IPS-20b (cell line): Measurements from ENCODE around the gene CPLX1.

ENCODE experiments used
- H3K27ac ChIP-seq: one replicate; pipeline ENCODE4 v1.5.1; 2013; ENCODE audit warnings: low read length
- H3K27me3 ChIP-seq: 2 replicates; pipeline ENCODE4 v1.6.1; 2013; ENCODE audit warnings: mild to moderate bottlenecking, low read length, inconsistent platforms; ENCODE audit not compliant: insufficient read depth
- H3K36me3 ChIP-seq: 2 replicates; pipeline ENCODE4 v1.6.1; 2013; ENCODE audit warnings: low read depth, mild to moderate bottlenecking, inconsistent platforms, low read length, moderate library complexity; ENCODE audit not compliant: insufficient read depth
- H3K4me1 ChIP-seq: 2 replicates; pipeline ENCODE4 v1.6.1; 2013; ENCODE audit warnings: mild to moderate bottlenecking, control low read depth, inconsistent platforms, low read length, moderate library complexity; ENCODE audit not compliant: insufficient read depth
- H3K4me3 ChIP-seq: 2 replicates; pipeline ENCODE4 v1.5.1; 2013; ENCODE audit warnings: mild to moderate bottlenecking, low read length, inconsistent platforms
- H3K9ac ChIP-seq: 2 replicates; pipeline ENCODE4 v1.6.1; 2013; ENCODE audit warnings: low read depth, mild to moderate bottlenecking, inconsistent platforms, low read length, moderate library complexity
- H3K9me3 ChIP-seq: 2 replicates; pipeline ENCODE4 v1.6.1; 2013; ENCODE audit warnings: mild to moderate bottlenecking, low read depth, low read length, inconsistent platforms; ENCODE audit not compliant: insufficient read depth

CPLX1 gene

GRCh38 chr4:836750-837301 is 10.9 kb upstream of the CPLX1 start:
- Histone ChIP-seq H3K9ac (no peak overlapping the region), H3K9me3 (peaks cover 10% of the 10 kb centered on the region; the same call in 1 of the 2 replicates), H3K27me3 (no peaks in the 10 kb centered on the region), H3K4me3 (no peak overlapping the region), H3K36me3 (no peaks in the 10 kb centered on the region), H3K27ac (no peak overlapping the region), H3K4me1 (no peaks in the 10 kb centered on the region)

GRCh38 chr4:836003-836511 is 10.1 kb upstream of the CPLX1 start:
- Histone ChIP-seq H3K4me1 (no peaks in the 10 kb centered on the region), H3K36me3 (no peaks in the 10 kb centered on the region), H3K27me3 (no peaks in the 10 kb centered on the region), H3K4me3 (no peak overlapping the region), H3K9ac (no peak overlapping the region), H3K27ac (no peak overlapping the region), H3K9me3 (peaks cover 10% of the 10 kb centered on the region; the same call in 1 of the 2 replicates)

- no peak overlapping the region for H3K4me3 ChIP-seq
- H3K36me3 ChIP-seq = no peaks in the 10 kb centered on the region
- peaks cover 10% of the 10 kb centered on the region; the same call in 1 of the 2 replicates for H3K9me3 ChIP-seq
- no peaks in the 10 kb centered on the region for H3K27me3 ChIP-seq
- H3K27ac ChIP-seq = no peak overlapping the region
- H3K9ac ChIP-seq = no peak overlapping the region
- H3K4me1 ChIP-seq = no peaks in the 10 kb centered on the region
Measured at GRCh38 chr4:835148-836002, 9.4 kb upstream of the CPLX1 start.

DNA sequence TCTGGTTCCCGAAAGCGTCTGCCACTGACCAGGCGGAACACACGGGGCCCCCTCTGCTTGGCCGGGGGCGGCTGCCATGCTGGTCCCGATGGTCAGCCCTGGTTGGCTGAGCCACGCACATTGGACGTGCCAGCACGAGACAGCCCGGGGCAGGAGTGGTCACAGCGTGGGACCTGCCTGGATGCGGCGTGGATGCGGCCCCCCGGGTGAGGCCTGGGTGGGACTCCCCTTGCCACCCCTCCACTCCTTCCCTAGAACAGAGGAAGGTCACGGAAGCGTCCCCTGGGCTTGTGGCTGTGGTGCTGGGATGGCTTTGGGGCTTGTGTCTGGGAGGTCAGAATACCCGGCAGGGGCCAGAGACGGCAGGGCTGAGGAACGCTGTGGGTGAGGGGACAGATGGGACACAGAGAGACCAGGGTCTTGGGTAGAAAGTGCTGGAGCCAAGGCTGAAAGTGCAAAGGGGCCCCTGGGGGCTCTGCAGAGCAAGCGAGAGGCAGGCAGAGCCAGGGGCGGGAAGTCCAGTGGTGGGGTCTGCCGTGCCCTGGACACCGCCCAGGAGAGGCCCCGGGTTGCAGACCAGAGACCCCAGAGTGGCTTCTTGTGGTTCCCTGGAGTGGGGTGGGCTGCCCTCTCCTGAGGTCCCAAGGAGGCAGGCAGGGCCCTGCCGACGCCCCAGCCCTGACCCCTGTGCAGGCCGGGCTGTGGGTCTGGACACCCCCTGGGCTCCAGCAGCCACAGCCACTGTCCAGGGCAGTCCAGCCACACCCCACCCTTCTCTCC is 8.6 kb upstream of the CPLX1 start:
- Histone ChIP-seq H3K4me3 (no peak overlapping the region), H3K27ac (no peak overlapping the region), H3K9me3 (peaks cover 10% of the 10 kb centered on the region; the same call in 1 of the 2 replicates), H3K27me3 (peaks cover 2% of the 10 kb centered on the region), H3K4me1 (no peaks in the 10 kb centered on the region), H3K36me3 (no peaks in the 10 kb centered on the region), H3K9ac (no peak overlapping the region)

- H3K4me3 ChIP-seq = no peak overlapping the region
- H3K9ac ChIP-seq = no peak overlapping the region
- no peaks in the 10 kb centered on the region for H3K4me1 ChIP-seq
- H3K27me3 ChIP-seq = peaks cover 9% of the 10 kb centered on the region
- no peaks in the 10 kb centered on the region for H3K36me3 ChIP-seq
- peaks cover 10% of the 10 kb centered on the region; the same call in 1 of the 2 replicates for H3K9me3 ChIP-seq
- no peak overlapping the region for H3K27ac ChIP-seq
Measured at GRCh38 chr4:833731-834367, 7.9 kb upstream of the CPLX1 start.

DNA sequence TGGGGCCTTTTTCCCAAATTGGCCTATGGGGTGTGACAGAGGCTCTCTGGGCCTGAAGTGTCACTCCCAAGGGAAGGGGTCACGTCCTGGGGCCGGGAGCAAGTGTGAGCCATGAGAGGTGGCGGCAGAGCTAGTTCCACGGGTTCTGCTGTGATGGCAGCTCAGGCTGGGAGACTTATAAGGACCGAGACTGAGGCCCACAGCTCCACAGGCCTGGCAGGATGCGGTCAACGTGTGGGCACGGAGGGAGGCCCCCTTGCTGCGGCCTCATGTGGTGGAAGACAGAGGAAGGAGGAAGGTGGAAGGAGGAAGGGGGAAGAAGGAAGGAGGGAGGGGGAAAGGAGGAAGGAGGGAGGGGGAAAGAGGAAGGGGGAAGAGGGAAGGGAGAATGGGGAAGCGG is 7.2 kb upstream of the CPLX1 start:
- Histone ChIP-seq H3K9me3 (peaks cover 10% of the 10 kb centered on the region; the same call in 1 of the 2 replicates), H3K36me3 (no peaks in the 10 kb centered on the region), H3K4me3 (no peak overlapping the region), H3K27ac (no peak overlapping the region), H3K4me1 (no peaks in the 10 kb centered on the region), H3K27me3 (peaks cover 16% of the 10 kb centered on the region), H3K9ac (no peak overlapping the region)

- Histone ChIP-seq H3K4me1 (no peaks in the 10 kb centered on the region), H3K9ac (no peak overlapping the region), H3K27ac (no peak overlapping the region), H3K36me3 (no peaks in the 10 kb centered on the region), H3K27me3 (peaks cover 22% of the 10 kb centered on the region), H3K9me3 (peaks cover 6% of the 10 kb centered on the region; the same call in 1 of the 2 replicates), H3K4me3 (no peak overlapping the region)
Measured at GRCh38 chr4:832536-832935, 6.6 kb upstream of the CPLX1 start.

DNA sequence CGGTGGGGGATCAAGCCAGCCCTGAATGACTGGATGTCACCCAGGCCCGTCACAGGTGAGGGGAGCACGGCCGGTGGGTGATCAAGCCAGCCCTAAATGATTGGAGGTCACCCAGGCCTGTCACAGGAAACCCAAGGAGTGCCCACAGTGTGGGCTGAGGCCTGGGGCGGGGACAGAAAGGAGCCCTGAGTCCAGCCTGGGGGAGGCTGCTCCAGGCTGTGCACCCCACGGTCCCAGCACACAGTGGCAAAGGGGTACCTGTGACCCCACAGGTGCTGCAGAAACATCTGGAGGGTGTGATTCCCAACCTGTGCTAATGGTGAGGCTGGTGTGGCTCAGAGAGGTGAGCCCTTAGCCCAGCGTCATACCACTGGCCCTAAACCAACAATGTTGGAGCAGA is 6.2 kb upstream of the CPLX1 start:
- Histone ChIP-seq H3K27ac (no peak overlapping the region), H3K4me3 (no peak overlapping the region), H3K27me3 (peaks cover 27% of the 10 kb centered on the region), H3K9me3 (peaks cover 1% of the 10 kb centered on the region; the same call in 1 of the 2 replicates), H3K4me1 (no peaks in the 10 kb centered on the region), H3K36me3 (no peaks in the 10 kb centered on the region), H3K9ac (no peak overlapping the region)

DNA sequence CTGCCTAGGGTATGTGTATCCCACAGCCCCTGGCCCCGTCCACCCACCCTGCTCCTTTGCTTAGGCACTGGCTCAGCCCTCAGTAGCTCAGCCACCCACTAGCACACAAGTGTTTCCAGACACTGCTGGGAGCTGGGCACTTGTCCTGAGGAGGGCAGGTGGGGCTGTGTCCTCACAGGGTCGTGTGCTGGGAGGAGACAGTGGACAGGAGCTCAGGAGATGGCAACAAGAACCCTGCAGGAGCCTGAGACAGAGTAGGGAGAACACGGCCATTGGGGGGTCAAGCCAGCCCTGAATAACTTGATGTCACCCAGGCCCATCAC is 5.5 kb upstream of the CPLX1 start:
- Histone ChIP-seq H3K9me3 (no peaks in the 10 kb centered on the region), H3K4me1 (no peaks in the 10 kb centered on the region), H3K4me3 (no peak overlapping the region), H3K36me3 (no peaks in the 10 kb centered on the region), H3K9ac (no peak overlapping the region), H3K27me3 (peaks cover 32% of the 10 kb centered on the region), H3K27ac (no peak overlapping the region)

DNA sequence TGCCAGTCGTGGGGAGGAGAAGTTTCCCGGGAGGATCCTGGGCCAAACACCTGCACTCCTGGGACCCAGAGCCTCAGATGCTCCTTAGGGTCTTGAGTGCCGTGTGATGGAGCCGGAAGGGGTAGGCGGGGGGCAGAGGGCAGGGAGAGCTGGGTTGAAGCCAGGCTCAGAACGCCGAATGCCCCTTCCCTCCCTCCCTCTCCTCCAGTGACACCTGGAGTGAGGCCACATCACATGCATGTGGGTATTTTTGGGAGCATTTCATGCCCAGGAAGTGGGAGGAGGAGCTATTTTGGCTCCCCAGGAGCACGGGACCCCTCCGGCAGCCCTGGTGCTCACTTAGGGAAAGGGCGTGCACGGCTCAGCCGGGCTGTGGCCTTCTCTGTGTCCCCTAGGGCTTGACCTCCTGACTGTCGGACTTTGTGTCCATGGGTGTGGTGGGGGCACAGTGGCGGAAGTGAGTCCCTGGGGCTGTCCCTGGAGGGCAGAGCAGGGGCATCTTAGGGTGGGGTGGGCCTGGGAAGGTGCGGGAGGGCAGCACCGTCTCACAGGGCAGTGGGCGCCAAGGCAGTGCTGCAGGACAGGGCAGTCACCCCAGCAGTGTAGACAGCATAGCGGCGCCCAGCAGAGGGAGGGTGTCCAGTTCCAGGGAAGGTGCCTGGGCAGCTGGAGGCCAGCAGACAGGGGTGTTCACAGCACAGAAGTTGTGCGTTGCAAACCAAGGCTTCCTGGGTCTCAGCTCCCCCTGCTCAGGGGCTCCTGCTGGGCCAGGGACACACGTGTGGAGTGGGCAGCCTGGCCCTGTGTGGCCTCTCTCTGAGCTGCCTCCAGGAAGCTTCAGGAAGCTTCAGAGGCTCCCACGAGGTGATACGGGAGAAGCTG is 4.9 kb upstream of the CPLX1 start:
- H3K9ac ChIP-seq = no peak overlapping the region
- no peaks in the 10 kb centered on the region for H3K9me3 ChIP-seq
- no peaks in the 10 kb centered on the region for H3K36me3 ChIP-seq
- H3K4me3 ChIP-seq = no peak overlapping the region
- no peaks in the 10 kb centered on the region for H3K4me1 ChIP-seq
- H3K27me3 ChIP-seq = peaks cover 32% of the 10 kb centered on the region
- no peak overlapping the region for H3K27ac ChIP-seq
